Posterior vena cava (tissue), 2 donors: Measurements from ENCODE around the gene DUSP22. TPM values are rescaled to one million over a fixed set of nuclear protein-coding genes. Genes with fewer than 3 reads are reported as not detected.
A peak's percentile ranks its signal among the peaks of the same experiment; 100 is the strongest.
"Not testable (repeated sequence)": the region's sequence is repeated elsewhere in the genome, so short reads cannot be mapped to it uniquely, and the experiment has no call there.

Source experiments
- DNase-seq: peaks from one replicate; pipeline ENCODE4 v3.0.0-alpha.2; 2020; ENCODE audit warnings: low spot score
- intact Hi-C, 2 donors: fragments of 100-400 bp; cut with DNase I; formaldehyde crosslinking; loops; one replicate each; pipeline versions ENCODE4 v1.14.1 to v1.14.2; 2022 to 2023
- total RNA-seq, 2 donors: library from RNA; stranded (reverse); fragmentation: NEBNext Ultra II Directional; extraction: Animal tissue kit (Norgen Biotek cat#: 25700); gene quantifications; one replicate each; pipeline ENCODE4 v1.2.1, GENCODE V29; 2021
- donor health status: DM: yes; HTN: yes; CAD: no.
- donor health status: DM: yes; HTN: yes; CAD: no.

Gene DUSP22
- total RNA-seq, 2 donors from 2014 or later, result 45.7 to 51.8 TPM

DNA sequence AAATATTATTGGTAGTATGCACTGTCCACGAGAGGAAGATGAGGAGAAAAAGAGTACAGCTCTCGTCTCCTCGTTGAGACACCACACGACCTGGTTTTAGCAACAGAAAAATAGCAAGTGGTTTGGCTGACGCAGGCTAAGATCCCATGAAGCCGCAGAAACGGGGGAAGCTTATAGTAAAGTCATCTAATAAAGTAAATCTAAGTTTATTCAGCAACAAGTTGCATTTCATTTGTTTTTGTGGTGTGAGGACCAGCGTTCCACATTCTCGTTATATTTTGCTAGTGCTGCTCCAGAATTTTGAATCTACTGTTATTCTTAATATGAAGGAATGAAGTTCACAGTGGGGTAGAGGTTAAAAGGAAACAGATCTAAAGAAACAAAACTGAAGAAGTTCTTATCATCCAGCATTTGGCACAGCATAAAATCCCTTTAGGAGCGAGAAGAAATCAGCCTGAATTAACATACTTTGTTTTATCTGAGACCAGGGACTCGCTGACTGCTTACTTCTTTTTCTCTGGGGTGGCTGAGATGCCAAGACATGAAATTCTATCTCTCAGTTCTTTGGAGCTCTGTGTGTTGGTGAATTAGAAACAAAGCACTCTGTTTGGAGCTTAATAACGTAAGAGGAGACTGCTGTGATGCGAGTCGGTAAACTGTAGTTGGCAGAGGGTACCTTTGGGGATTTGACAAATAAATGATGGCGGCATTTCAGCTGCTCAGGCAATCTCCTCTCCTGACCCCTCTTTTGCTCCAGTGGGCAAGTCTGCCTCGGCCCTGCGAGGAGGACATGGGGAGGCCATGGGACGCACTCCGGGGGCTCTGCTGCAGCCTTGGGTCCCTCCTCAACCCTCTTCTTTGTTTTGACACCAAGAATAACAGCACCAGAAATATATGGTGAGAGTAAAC is 74.4 kb downstream of the DUSP22 start:
- DNase-seq, result no peak

DNA sequence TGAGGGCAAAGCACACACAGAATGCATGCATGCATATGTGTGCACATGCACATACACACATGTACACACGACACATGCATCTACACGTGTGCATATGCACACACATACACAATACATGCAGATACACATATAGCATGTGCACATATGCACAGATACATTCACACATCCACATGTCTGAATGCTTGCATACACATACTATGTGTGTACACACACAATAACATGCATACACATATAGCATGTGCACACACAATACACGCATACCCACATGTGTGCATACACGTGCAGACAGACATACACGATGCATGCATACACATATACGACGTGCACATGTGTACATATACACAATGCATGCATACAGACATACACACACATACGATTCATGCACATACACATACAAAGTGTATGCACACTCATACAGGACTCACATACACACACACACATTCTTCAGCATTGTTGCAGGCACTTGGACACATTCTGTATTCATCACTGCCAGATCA is 75.1 kb downstream of the DUSP22 start:
- DNase-seq, result no peak
- intact Hi-C loops, result no loop called here

More for the DNA sequence above, 74.4 kb downstream of the DUSP22 start:
- intact Hi-C loops, result no loop called here

DNA sequence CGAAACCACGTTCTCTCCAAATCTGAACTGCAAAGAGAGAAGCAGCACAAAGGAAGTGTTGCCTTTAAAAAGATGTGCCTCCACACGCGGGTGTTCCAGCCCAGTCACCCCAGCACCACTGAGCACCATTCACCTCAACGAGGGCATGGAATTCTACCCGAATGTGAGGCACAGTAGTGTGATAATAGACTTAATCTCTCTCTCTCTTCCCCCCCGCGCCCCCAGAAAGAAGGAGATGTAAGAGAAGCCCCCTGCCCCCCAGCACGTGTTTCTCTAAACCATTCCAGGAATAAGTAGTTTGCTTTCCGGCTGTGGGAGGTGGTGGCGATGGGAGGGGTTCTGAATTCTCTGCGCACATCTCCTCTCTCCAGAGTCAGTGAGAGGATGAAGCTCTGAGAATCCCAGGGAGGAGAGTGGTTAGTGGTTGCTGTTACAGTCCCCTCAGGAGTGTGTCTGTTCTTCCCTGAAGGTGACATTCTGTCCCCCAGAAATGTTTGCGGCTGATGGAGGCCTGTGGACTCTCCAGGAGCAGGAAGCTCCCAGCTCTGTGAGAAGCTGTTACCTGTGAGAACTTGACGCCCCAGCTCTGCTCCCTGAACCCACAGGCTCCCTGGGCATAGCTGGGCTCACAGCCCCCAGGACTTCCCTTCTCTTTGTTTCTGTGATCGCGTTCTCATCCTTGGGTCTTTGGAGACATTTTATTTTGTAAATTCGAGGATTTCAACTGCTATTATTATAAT is 75.8 kb downstream of the DUSP22 start:
- no peak for DNase-seq
- intact Hi-C loops, result no loop called here

DNA sequence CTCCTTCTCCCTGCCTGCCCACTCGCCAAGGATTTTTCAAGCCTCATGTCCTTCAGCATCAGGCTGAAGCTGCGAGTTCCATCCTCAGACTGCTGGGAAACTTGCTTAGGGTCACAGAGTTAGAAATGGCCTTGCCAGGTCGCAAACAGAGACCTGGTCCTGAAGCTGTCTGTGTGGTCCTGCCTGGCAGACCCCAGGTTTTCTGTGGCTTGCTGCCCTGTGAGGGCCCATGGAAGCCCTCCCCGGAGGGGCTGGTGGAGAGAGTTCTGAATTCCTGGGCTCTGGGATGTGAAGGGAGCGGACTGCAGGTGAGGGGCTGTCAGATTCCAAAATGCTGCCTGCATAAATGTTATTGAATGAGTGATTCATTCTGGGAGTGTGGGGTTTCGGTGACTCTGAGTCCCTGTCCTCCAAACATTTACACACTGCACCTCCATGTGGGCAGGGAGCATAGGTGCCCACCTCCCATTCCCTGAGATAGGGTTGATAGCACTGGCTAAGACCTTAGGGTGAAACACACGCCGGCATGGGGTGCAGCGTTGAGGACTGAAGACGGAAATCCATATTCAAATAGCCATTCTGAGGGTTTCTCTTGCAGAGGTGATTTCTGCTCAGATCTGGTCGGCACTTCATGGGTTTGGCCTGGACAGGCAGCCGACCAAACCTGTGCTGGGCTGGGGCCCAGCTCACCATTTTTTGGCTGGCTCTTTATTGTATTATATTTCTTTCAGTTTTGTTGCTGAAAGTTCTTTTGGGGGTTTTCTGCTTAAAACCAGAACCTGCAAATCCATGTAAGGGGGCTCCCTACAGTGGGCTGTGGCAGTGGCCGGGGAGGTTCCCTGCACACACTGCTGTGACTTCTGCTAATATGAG is 77.5 kb downstream of the DUSP22 start:
- intact Hi-C loops, result no loop called here
- no peak for DNase-seq

DNA sequence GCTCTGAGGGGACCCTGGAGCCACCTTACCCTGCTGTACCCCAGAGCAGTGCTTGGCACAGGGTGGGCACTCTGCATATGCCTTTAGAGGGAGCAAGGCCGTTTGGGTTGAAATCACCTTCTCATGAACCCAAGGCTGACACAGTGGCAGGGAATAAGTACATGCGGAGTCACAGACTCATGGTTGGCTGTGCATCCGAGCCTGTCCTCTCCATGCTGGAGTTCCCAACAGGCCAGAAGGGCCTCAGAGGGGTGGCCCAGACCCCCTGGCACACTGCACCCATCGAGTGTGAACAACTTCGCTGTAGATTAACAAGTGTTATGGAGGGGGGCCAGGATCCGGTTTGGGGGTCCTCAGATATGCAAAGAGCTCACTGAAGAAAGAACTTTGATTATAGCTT is 78.3 kb downstream of the DUSP22 start:
- no peak for DNase-seq

DNA sequence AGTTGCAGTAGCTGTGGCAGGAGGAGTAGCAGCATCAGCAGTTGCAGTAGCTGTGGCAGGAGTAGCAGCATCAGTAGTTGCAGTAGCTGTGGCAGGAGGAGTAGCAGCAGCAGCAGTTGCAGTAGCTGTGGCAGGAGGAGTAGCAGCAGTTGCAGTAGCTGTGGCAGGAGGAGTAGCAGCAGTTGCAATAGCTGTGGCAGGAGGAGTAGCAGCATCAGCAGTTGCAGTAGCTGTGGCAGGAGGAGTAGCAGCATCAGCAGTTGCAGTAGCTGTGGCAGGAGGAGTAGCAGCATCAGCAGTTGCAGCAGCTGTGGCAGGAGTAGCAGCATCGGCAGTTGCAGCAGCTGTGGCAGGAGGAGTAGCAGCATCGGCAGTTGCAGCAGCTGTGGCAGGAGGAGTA is 79.6 kb downstream of the DUSP22 start:
- intact Hi-C loops, result not testable (repeated sequence)
- peak; percentile 69 for DNase-seq

More for the DNA sequence above, 78.3 kb downstream of the DUSP22 start:
- intact Hi-C loops, result no loop called here

DNA sequence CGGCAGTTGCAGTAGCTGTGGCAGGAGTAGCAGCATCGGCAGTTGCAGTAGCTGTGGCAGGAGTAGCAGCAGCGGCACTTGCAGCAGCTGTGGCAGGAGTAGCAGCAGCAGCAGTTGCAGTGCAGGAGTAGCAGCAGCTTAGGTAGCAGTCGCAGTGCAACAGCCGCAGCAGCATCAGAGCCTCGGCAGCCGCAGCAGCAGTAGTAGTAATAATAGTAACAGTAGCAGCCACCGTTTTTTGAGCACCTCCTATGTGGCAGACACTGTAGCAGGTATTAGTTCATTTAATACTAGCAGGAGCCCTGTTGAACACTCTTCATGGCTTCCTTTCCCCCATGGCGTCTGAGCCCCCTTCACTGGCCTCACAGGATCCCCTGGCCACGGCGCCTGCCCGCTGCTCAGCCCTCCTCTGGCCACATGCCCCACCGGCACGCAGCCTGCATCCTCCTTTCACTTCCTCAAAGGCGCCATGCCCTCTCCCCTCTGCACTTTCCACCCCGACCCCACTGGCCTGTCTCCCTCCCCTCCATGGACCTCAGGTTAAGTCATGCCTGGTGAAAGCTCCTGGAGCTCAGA is 80.1 kb downstream of the DUSP22 start:
- DNase-seq, result peak; percentile 78
- intact Hi-C loops, result no loop called here

DNA sequence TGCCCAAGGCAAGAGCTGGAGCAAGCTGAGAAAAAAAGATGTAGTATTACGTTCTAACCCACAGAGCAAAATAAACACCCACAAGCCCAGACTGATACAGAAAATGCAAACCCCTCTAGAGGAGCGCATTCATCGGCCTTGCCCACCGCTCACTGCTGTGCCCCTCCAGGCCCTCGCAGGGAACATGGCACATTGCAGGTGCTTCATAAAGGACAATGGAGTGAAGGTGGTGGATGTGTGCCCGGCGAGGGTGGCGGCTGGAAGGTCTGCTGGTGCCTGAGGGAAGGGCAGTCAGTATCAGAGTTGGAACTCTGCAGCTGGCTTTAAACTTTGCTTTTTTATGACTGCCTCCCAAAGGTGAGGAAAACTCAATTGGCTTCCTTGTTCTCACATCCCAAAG is 80.7 kb downstream of the DUSP22 start:
- no peak for DNase-seq
- intact Hi-C loops, result no loop called here

DNA sequence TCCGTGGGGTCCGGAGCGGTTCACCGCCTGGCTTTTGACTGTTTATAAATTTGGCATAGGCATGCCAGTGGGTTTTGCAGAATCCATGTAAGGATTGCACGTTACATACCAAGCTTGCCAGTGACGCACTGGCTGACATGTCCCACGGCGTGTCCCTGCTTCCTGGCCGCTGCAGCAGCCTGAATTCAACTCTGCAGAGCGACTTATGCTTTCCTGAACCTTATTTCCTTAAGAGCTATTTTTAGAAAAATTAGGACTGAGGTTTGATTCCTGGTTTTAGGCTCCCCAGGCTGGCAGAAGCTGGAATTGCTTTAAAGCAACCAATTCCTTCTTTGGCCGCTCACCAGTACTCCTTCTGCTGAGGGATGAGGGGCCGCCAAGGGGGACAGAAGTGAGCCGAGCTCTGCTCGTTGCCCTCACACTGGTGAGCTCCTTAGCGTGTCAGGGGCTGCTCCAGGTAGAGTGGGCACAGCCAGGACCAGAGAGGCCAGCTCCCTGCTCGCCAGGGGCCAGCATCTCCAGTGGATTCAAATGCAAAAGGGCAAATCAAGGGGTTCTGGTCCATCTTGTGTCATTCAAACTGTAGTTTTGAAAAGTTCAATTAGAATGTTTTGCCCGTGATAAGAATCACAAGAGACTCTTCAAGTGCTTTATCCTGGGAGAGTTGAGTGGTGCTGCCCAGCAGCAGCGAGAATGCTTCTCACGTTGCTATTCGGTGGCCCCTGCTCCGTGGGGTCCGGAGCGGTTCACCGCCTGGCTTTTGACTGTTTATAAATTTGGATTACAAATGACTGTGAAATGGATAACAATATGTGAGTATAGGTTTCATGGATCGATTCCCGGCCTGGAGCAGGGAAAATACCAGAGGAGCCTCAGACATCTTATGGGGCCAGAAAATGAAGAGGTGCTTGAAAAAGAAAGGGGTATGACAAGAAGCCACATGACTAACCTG is 81.8 kb downstream of the DUSP22 start:
- intact Hi-C loops, result no loop called here
- no peak for DNase-seq

DNA sequence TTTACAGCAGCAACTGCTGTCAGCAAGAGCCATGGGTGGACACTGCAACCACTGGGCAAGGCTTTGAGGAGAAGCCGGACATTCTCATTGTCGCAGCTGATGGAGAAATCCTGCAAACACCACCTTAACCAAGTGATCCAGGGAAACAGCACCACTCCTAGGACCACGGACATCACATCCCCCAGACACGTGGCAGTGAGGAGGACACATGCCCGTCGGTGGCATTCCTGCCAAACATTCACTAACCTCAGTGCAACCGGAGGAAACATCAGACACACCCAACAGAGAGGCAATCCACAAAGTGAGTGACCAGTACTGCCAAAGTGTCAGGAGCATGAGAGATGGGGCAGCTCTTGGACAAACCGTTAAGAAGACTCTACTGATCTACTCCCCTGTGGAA is 82.7 kb downstream of the DUSP22 start:
- intact Hi-C loops, result no loop called here
- DNase-seq, result no peak

DNA sequence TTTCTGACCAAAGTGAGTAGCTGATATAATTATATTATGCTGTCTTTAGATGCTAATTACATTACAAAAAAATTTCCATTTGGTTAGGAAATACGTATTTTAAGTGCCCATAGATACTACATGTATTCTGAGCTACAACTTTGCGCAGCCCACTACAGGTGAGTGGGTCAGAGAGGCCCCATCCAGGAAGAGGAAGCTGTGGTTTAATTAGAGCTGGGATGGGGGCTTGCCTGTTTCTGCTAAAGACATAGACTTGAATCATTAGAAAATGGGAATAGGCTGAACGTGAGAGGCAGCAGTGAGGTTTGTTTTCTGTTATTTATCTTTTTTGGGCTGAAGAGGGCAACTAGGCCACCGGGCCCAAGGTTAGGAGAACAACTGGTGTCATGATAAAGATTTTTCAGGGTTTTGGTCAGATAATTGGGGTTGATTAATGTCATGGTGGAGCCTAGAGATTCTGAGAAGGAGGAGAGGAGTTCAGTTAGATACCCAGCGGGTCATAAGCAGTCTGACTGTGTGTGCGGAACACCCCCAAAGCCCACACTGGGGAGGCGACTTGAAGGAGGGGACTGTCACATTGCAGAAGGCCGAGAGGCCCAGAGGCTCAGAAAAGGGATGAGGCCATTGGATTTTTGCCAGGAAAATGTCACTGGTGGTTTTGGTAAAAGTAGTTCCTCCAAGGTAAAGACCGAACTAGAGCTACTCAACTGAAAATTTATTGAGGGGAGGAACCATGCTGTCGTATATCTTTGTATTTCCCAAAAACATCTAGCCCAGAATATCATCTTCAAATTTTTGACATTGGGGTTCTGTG is 84.7 kb downstream of the DUSP22 start:
- no peak for DNase-seq
- intact Hi-C loops, result no loop called here

DNA sequence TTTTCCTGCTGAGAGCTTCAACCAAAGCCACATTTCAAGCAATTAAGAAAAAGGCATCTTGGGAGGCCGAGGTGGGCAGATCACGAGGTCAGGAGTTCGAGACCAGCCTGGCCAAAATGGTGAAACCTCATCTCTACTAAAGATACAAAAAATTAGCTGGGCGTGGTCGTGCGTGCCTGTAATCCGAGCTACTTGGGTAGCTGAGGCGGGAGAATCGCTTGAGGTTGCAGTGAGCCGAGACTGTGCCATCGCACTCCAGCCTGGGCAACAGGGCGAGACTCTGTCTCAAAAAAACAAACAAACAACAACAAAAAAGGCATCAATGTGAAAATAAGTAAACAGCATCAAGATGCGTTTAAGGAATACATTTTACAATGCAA is 85.3 kb downstream of the DUSP22 start:
- intact Hi-C loops, DNase-seq: not testable (repeated sequence)

DNA sequence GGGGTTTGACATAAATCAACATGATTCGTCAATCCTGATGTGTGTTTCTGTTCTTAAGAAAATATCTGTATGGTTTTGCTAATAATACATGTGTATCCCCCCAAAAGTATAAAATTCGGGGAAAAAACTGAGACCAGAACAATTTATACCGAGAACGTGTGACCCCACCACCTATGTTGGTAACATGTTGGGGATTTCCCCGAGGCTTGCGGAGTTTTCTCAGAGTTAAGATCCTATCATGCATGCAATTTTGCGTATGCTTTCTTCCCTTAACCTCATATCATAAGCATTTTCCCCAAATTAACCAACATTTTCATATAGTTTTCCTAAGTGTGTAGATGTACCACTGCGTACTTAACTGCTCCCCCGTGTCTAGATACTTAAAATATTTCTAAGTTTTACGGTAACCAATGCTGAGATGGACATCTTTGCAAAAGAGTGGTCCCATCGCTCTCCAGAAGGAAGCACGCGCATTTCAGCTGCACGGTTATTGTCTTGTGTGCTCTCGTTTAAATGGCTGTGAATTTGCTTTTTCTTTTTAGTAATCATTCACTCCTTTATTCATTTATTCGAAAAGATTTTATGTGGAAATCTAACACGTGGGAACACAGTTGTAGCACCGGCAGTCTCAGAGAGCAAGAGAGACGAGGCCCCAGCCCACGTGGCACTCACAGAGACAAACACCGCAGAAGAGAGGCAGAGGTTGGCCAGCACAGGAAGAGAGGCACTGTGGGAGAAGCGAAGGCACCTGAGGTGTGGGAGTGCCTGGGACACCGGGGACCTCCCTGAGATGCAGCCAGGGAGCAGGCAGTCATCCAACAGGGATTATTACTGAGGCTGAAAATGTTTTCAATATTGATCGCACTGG is 86.0 kb downstream of the DUSP22 start:
- intact Hi-C loops, result no loop called here
- no peak for DNase-seq

DNA sequence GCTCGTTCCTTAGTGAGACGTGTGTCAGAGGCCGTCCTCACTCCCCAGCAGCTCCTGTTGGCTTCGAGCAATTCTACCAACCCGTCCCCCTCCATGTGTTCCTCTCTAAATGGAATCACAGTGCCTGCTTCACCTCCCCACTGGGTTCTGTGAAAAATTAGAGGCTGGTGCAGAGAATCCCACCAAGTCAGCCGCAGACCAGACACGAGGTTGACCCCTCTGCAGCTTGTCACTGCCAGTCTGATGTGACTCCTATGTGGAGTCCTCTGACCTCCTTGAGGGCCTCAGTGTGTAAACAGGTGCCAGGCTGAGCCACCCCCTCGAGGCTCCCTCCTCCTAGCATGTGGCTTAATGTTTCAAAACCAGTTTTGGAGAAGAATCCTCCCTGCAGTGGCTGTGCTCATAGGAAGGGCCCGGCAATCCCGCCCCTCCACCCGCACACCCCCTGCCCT is 86.7 kb downstream of the DUSP22 start:
- DNase-seq, result peak; percentile 76
- intact Hi-C loops, result no loop called here

DNA sequence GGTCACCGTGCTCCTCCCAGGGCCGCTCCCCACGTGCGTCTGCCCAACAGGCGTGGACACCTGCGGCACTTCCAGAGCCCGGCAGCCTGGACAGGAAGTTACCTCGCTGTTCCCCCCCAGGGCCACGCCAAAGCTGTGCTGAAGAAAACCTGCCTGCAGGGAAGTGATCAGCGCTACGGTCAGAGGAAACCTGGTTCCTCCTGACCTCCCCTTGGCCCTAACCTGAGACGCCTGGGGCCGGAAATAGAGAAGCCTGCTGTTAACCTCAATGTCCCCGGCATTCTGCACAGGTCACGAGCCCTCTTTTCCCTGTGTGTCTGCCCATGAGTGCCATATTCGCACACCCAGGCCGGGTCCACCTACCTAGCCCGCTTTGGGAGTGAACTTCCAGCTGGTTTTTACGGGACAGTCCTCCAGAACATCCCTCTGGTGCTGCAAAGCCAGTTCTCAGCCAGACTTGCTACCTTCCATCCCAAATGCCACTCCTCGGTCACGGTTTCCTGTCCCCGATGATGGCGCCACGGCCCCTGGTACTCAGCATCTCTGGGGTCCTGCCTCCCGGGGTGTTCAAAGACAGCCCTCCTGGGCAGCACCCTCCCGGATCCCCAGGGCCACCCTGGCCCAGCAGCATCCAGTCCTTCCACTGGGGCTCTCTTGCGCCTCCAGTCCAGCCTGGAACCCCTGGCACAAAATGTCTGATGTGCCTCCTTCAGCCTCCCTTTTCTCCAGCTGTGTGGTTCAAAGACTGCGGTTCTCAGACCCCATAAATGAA is 87.3 kb downstream of the DUSP22 start:
- intact Hi-C loops, result no loop called here
- peak; percentile 83 for DNase-seq
